Measurements from ENCODE around the gene SCARB2.

SCARB2 gene

GRCh38 chr4:76213415-76214176 lies at the start of gene SCARB2:
TSS of gene SCARB2 (minus strand) at chr4:76213824. CDS start at chr4:76213543, 281 bp downstream.
- Histone ChIP-seq H3K4me3 (ENCODE audit: low read length in 2 of 2) (peak within 1 kb of the TSS; percentile 92 to 96), H3K27me3 (ENCODE audit: control insufficient read depth in 1 of 2, insufficient read depth in 2 of 2, low read length in 2 of 2) (no peaks in the 10 kb centered on the region), H3K27ac (ENCODE audit: low read length) (peak within 1 kb of the TSS; percentile 97), H3K9ac (ENCODE audit: low read length in 2 of 2) (peak within 1 kb of the TSS; percentile 92 to 100), H3K9me3 (ENCODE audit: control insufficient read depth in 2 of 2, low read length in 2 of 2) (no peaks in the 10 kb centered on the region), H3K4me1 (ENCODE audit: control insufficient read depth, insufficient read depth, low read length) (peaks cover 40% of the 10 kb centered on the region), H3K36me3 (ENCODE audit: control insufficient read depth in 2 of 2, insufficient read depth in 2 of 2, low read length in 2 of 2) (peaks cover 0 to 2% of the 10 kb centered on the region in 2 donors)

GRCh38 chr4:76260571-76260970 lies 46.9 kb upstream of the SCARB2 start:
- Histone ChIP-seq H3K9ac (ENCODE audit: low read length in 2 of 2) (no peak overlapping the region), H3K9me3 (ENCODE audit: control insufficient read depth in 2 of 2, low read length in 2 of 2) (no peaks in the 10 kb centered on the region), H3K4me1 (ENCODE audit: control insufficient read depth, insufficient read depth, low read length) (no peaks in the 10 kb centered on the region), H3K27ac (ENCODE audit: low read length) (no peak overlapping the region), H3K4me3 (ENCODE audit: low read length in 2 of 2) (no peak overlapping the region), H3K36me3 (ENCODE audit: control insufficient read depth in 2 of 2, insufficient read depth in 2 of 2, low read length in 2 of 2) (peaks cover 0 to 3% of the 10 kb centered on the region in 2 donors), H3K27me3 (ENCODE audit: control insufficient read depth in 1 of 2, insufficient read depth in 2 of 2, low read length in 2 of 2) (no peaks in the 10 kb centered on the region)

- Histone ChIP-seq H3K36me3 (ENCODE audit: control insufficient read depth in 2 of 2, insufficient read depth in 2 of 2, low read length in 2 of 2) (no peaks in the 10 kb centered on the region), H3K4me3 (ENCODE audit: low read length in 2 of 2) (no peak overlapping the region), H3K9me3 (ENCODE audit: control insufficient read depth in 2 of 2, low read length in 2 of 2) (no peaks in the 10 kb centered on the region), H3K4me1 (ENCODE audit: control insufficient read depth, insufficient read depth, low read length) (no peaks in the 10 kb centered on the region), H3K27me3 (ENCODE audit: control insufficient read depth in 1 of 2, insufficient read depth in 2 of 2, low read length in 2 of 2) (no peaks in the 10 kb centered on the region), H3K9ac (ENCODE audit: low read length in 2 of 2) (no peak overlapping the region), H3K27ac (ENCODE audit: low read length) (no peak overlapping the region)
Measured at GRCh38 chr4:76257824-76258223, 44.2 kb upstream of the SCARB2 start.

- H3K36me3 ChIP-seq (ENCODE audit: control insufficient read depth in 2 of 2, insufficient read depth in 2 of 2, low read length in 2 of 2): no peaks in the 10 kb centered on the region
- H3K4me1 ChIP-seq (ENCODE audit: control insufficient read depth, insufficient read depth, low read length): peaks cover 4% of the 10 kb centered on the region
- H3K9ac ChIP-seq (ENCODE audit: low read length in 2 of 2): no peak overlapping the region
- no peaks in the 10 kb centered on the region for H3K9me3 ChIP-seq (ENCODE audit: control insufficient read depth in 2 of 2, low read length in 2 of 2)
- H3K27me3 ChIP-seq (ENCODE audit: control insufficient read depth in 1 of 2, insufficient read depth in 2 of 2, low read length in 2 of 2): no peaks in the 10 kb centered on the region
- no peak overlapping the region for H3K4me3 ChIP-seq (ENCODE audit: low read length in 2 of 2)
- no peak overlapping the region for H3K27ac ChIP-seq (ENCODE audit: low read length)
Measured at GRCh38 chr4:76256968-76257367, 43.3 kb upstream of the SCARB2 start.

GRCh38 chr4:76256032-76256431 lies 42.4 kb upstream of the SCARB2 start:
- Histone ChIP-seq H3K4me3 (ENCODE audit: low read length in 2 of 2) (no peak overlapping the region), H3K9ac (ENCODE audit: low read length in 2 of 2) (no peak overlapping the region), H3K27me3 (ENCODE audit: control insufficient read depth in 1 of 2, insufficient read depth in 2 of 2, low read length in 2 of 2) (no peaks in the 10 kb centered on the region), H3K4me1 (ENCODE audit: control insufficient read depth, insufficient read depth, low read length) (peaks cover 12% of the 10 kb centered on the region), H3K27ac (ENCODE audit: low read length) (no peak overlapping the region), H3K36me3 (ENCODE audit: control insufficient read depth in 2 of 2, insufficient read depth in 2 of 2, low read length in 2 of 2) (no peaks in the 10 kb centered on the region), H3K9me3 (ENCODE audit: control insufficient read depth in 2 of 2, low read length in 2 of 2) (no peaks in the 10 kb centered on the region)

GRCh38 chr4:76253511-76253910 lies 39.9 kb upstream of the SCARB2 start:
- Histone ChIP-seq H3K4me3 (ENCODE audit: low read length in 2 of 2) (no peak overlapping the region), H3K9me3 (ENCODE audit: control insufficient read depth in 2 of 2, low read length in 2 of 2) (no peaks in the 10 kb centered on the region), H3K36me3 (ENCODE audit: control insufficient read depth in 2 of 2, insufficient read depth in 2 of 2, low read length in 2 of 2) (no peaks in the 10 kb centered on the region), H3K9ac (ENCODE audit: low read length in 2 of 2) (no peak overlapping the region), H3K4me1 (ENCODE audit: control insufficient read depth, insufficient read depth, low read length) (peaks cover 13% of the 10 kb centered on the region), H3K27me3 (ENCODE audit: control insufficient read depth in 1 of 2, insufficient read depth in 2 of 2, low read length in 2 of 2) (no peaks in the 10 kb centered on the region), H3K27ac (ENCODE audit: low read length) (no peak overlapping the region)

GRCh38 chr4:76252271-76252653 lies 38.6 kb upstream of the SCARB2 start:
- no peak overlapping the region for H3K27ac ChIP-seq (ENCODE audit: low read length)

GRCh38 chr4:76251441-76252270 lies 38.0 kb upstream of the SCARB2 start, which contains the start of gene FAM47E:
TSS of gene FAM47E (plus strand) at chr4:76251721. CDS start at chr4:76251747, 26 bp downstream.
- H3K27ac ChIP-seq (ENCODE audit: low read length): no peak within 1 kb of the TSS
- H3K4me1 ChIP-seq (ENCODE audit: control insufficient read depth, insufficient read depth, low read length): peaks cover 13% of the 10 kb centered on the region
- peak within 1 kb of the TSS; percentile 61 to 63 for H3K9ac ChIP-seq (ENCODE audit: low read length in 2 of 2)
- H3K9me3 ChIP-seq (ENCODE audit: control insufficient read depth in 2 of 2, low read length in 2 of 2): no peaks in the 10 kb centered on the region
- H3K4me3 ChIP-seq (ENCODE audit: low read length in 2 of 2): peak within 1 kb of the TSS; percentile 59 to 85
- no peaks in the 10 kb centered on the region for H3K27me3 ChIP-seq (ENCODE audit: control insufficient read depth in 1 of 2, insufficient read depth in 2 of 2, low read length in 2 of 2)
- no peaks in the 10 kb centered on the region for H3K36me3 ChIP-seq (ENCODE audit: control insufficient read depth in 2 of 2, insufficient read depth in 2 of 2, low read length in 2 of 2)

More at GRCh38 chr4:76252271-76252653, 38.6 kb upstream of the SCARB2 start:
- Histone ChIP-seq H3K9ac (ENCODE audit: low read length in 2 of 2) (peak overlapping the region in 1 of 2 donors; percentile 63), H3K9me3 (ENCODE audit: control insufficient read depth in 2 of 2, low read length in 2 of 2) (no peaks in the 10 kb centered on the region), H3K36me3 (ENCODE audit: control insufficient read depth in 2 of 2, insufficient read depth in 2 of 2, low read length in 2 of 2) (no peaks in the 10 kb centered on the region), H3K4me3 (ENCODE audit: low read length in 2 of 2) (peak overlapping the region; percentile 59 to 85), H3K27me3 (ENCODE audit: control insufficient read depth in 1 of 2, insufficient read depth in 2 of 2, low read length in 2 of 2) (no peaks in the 10 kb centered on the region), H3K4me1 (ENCODE audit: control insufficient read depth, insufficient read depth, low read length) (peaks cover 13% of the 10 kb centered on the region)

GRCh38 chr4:76250962-76251361 lies 37.3 kb upstream of the SCARB2 start:
- Histone ChIP-seq H3K9me3 (ENCODE audit: control insufficient read depth in 2 of 2, low read length in 2 of 2) (no peaks in the 10 kb centered on the region), H3K4me1 (ENCODE audit: control insufficient read depth, insufficient read depth, low read length) (peaks cover 13% of the 10 kb centered on the region), H3K9ac (ENCODE audit: low read length in 2 of 2) (peak overlapping the region; percentile 61 to 63), H3K27me3 (ENCODE audit: control insufficient read depth in 1 of 2, insufficient read depth in 2 of 2, low read length in 2 of 2) (no peaks in the 10 kb centered on the region), H3K36me3 (ENCODE audit: control insufficient read depth in 2 of 2, insufficient read depth in 2 of 2, low read length in 2 of 2) (no peaks in the 10 kb centered on the region), H3K4me3 (ENCODE audit: low read length in 2 of 2) (peak overlapping the region; percentile 59 to 85), H3K27ac (ENCODE audit: low read length) (no peak overlapping the region)

GRCh38 chr4:76246852-76247251 lies 33.2 kb upstream of the SCARB2 start:
- Histone ChIP-seq H3K27ac (ENCODE audit: low read length) (no peak overlapping the region), H3K4me1 (ENCODE audit: control insufficient read depth, insufficient read depth, low read length) (peaks cover 8% of the 10 kb centered on the region), H3K9ac (ENCODE audit: low read length in 2 of 2) (no peak overlapping the region), H3K4me3 (ENCODE audit: low read length in 2 of 2) (no peak overlapping the region), H3K36me3 (ENCODE audit: control insufficient read depth in 2 of 2, insufficient read depth in 2 of 2, low read length in 2 of 2) (no peaks in the 10 kb centered on the region), H3K27me3 (ENCODE audit: control insufficient read depth in 1 of 2, insufficient read depth in 2 of 2, low read length in 2 of 2) (no peaks in the 10 kb centered on the region), H3K9me3 (ENCODE audit: control insufficient read depth in 2 of 2, low read length in 2 of 2) (no peaks in the 10 kb centered on the region)

All from stomach smooth muscle (tissue), 2 donors.